Suprapubic skin (tissue), 3 donors: ENCODE data around the gene KRTAP12-2.

Source experiments
- EP300 ChIP-seq: sonication (generic); formaldehyde crosslinking; IDR thresholded peaks from one replicate; pipeline ENCODE4 v1.6.1; 2017; ENCODE audit warnings: antibody characterized with exemption
- POLR2A ChIP-seq, 2 donors: fragments of 450-650 bp; IDR thresholded peaks; one replicate each; pipeline ENCODE4 v1.6.1; 2017; ENCODE audit warnings: antibody characterized with exemption in 2 of 2, mild to moderate bottlenecking in 2 of 2, moderate library complexity in 2 of 2
- TF ChIP-seq, protein P1 (sequence below), 2 donors: fragments of 200-600 bp in 1 of 2; fragments of 450-650 bp in 1 of 2; sonication (generic) in 1 of 2; IDR thresholded peaks; one replicate each; pipeline ENCODE4 v1.5.1; 2016 to 2019; ENCODE audit warnings: antibody characterized with exemption in 2 of 2, mild to moderate bottlenecking in 1 of 2, moderate library complexity in 1 of 2

- TF ChIP-seq, protein P1, sequence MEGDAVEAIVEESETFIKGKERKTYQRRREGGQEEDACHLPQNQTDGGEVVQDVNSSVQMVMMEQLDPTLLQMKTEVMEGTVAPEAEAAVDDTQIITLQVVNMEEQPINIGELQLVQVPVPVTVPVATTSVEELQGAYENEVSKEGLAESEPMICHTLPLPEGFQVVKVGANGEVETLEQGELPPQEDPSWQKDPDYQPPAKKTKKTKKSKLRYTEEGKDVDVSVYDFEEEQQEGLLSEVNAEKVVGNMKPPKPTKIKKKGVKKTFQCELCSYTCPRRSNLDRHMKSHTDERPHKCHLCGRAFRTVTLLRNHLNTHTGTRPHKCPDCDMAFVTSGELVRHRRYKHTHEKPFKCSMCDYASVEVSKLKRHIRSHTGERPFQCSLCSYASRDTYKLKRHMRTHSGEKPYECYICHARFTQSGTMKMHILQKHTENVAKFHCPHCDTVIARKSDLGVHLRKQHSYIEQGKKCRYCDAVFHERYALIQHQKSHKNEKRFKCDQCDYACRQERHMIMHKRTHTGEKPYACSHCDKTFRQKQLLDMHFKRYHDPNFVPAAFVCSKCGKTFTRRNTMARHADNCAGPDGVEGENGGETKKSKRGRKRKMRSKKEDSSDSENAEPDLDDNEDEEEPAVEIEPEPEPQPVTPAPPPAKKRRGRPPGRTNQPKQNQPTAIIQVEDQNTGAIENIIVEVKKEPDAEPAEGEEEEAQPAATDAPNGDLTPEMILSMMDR (IDR thresholded peaks at IDR 0.05): no peak
- no peak for TF ChIP-seq EP300
- no peak for TF ChIP-seq POLR2A (IDR thresholded peaks at IDR 0.05)
These were observed 2.0 kb downstream of the KRTAP12-2 start for GRCh38 chr21:44664691-44665090.
